Kidney (tissue), 14 donors: ENCODE data around the gene FTCD. TPM values are rescaled to one million over a fixed set of nuclear protein-coding genes. Genes with fewer than 3 reads are reported as not detected.

ENCODE experiments used
- DNase-seq, 5 donors: peaks; one replicate each; pipeline ENCODE4 v3.0.0-alpha.2; 2013 to 2020
- FAIRE-seq: peaks from 2 replicates; lab custom pipeline; 2012; peaks lifted over from hg19 to GRCh38; lab: Jason Lieb, UNC
- H3K27ac ChIP-seq, 2 donors: one replicate each; pipeline ENCODE4 v1.7.0; 2013; ENCODE audit warnings: low read depth in 2 of 2, low read length in 2 of 2, inconsistent platforms in 1 of 2
- H3K27me3 ChIP-seq: one replicate; pipeline ENCODE4 v1.7.1; 2013; ENCODE audit warnings: low read length, inconsistent platforms; ENCODE audit not compliant: control insufficient read depth, insufficient read depth
- H3K36me3 ChIP-seq, 3 donors: one replicate each; pipeline versions ENCODE4 v1.7.0 to v1.7.1; 2013; ENCODE audit warnings: low read length in 3 of 3, control low read depth in 1 of 3, inconsistent platforms in 1 of 3; ENCODE audit not compliant: insufficient read depth in 3 of 3, control insufficient read depth in 2 of 3
- H3K4me1 ChIP-seq, 3 donors: one replicate each; pipeline versions ENCODE4 v1.7.0 to v1.7.1; 2013; ENCODE audit warnings: low read length in 3 of 3, inconsistent platforms in 1 of 3, low read depth in 1 of 3; ENCODE audit not compliant: control insufficient read depth in 2 of 3, insufficient read depth in 2 of 3
- H3K4me3 ChIP-seq, 3 donors: one replicate each; pipeline versions ENCODE4 v1.7.0 to v1.8.1; 2013; ENCODE audit warnings: low read length in 3 of 3, control low read depth in 1 of 3, inconsistent platforms in 1 of 3
- H3K9ac ChIP-seq, 3 donors: one replicate each; pipeline versions ENCODE4 v1.7.0 to v1.7.1; 2013; ENCODE audit warnings: low read length in 3 of 3, control low read depth in 1 of 3, inconsistent platforms in 1 of 3
- H3K9me3 ChIP-seq, 3 donors: one replicate each; pipeline versions ENCODE4 v1.7.0 to v1.7.1; 2013; ENCODE audit warnings: low read length in 3 of 3, control low read depth in 1 of 3, inconsistent platforms in 1 of 3; ENCODE audit not compliant: control insufficient read depth in 2 of 3, insufficient read depth in 1 of 3
- intact Hi-C: fragments of 100-400 bp; cut with DNase I; formaldehyde crosslinking; loops from one replicate; pipeline ENCODE4 v1.11.1; 2022
- polyA plus RNA-seq: library from polyadenylated mRNA; stranded (reverse); fragments of 350-450 nt; fragmentation: Illumina TruSeq; extraction: RNeasy Lipid Tissue Mini Kit (QIAGEN cat#74804); gene quantifications from one replicate; pipeline ENCODE4 v1.2.3, GENCODE V29; 2014; ENCODE audit warnings: low read depth, low replicate concordance; ENCODE audit not compliant: insufficient read depth
- total RNA-seq: library from RNA; stranded (reverse); fragmentation: NEBNext Ultra II Directional; extraction: Animal tissue kit (Norgen Biotek cat#: 25700); gene quantifications from one replicate; pipeline ENCODE4 v1.2.1, GENCODE V29; 2021
- TF ChIP-seq, protein P1 (sequence below): IDR thresholded peaks from 3 replicates; pipeline ENCODE4 v1.5.1; 2012; ENCODE audit warnings: mild to moderate bottlenecking, moderate library complexity, borderline replicate concordance; ENCODE audit not compliant: insufficient read depth; ENCODE audit errors: extremely low read depth
- donor health status: control.
- donor health status: control.
- donor health status: control.
- donor health status: control.
- donor health status: control.
- donor health status: DM: yes; HTN: yes; CAD: no.
- donor health status: Normal renal cell carcinoma (clear cell type).

FTCD gene
- total and polyA plus RNA-seq, 2 donors from 2014 or later: 51.6 to 273 TPM

DNA sequence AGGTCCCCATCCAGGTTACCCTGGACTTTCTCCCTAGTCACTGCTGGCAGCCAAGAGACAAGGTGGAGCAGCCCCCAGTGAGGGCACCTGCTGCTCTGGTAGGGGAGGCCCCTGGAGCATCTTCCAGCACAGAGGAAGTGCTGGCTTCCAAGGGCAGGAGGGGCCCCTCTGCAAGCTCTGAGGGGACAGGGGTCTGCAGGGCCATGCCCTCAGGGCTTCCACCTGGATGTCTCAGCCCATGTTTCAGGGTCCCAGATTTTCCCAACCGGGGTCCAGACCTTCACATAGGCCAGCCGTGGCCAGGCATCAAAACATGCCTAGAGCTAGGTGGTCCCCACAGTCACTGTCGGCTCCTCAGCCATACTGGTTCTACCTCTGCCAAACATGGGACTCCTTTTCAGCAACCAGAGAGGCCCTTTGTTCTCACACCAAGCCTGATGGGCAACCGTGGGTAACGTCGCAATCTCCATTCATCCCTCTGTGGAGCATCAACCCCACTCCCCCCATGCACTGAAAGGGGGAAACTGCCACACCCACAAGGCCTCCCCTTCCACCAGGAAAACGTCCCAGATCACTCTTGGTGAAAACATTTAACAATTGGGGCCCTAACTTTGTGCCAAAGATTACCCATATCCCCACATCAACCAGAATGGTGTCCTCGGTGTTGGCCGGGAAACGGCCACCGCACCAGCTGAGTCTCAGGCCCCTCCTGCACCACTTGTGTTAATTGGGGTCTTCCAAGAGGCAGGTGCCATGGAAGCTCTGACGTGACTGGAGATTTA, 59.4 kb downstream of the FTCD start:
- Histone ChIP-seq H3K27ac (no peak overlapping the region), H3K4me1 (no peaks in the 10 kb centered on the region), H3K4me3 (no peak overlapping the region), H3K9me3 (peaks cover 0 to 1% (median 0%) of the 10 kb centered on the region in 3 donors), H3K36me3 (peaks cover 0 to 2% (median 0%) of the 10 kb centered on the region in 3 donors), H3K27me3 (no peaks in the 10 kb centered on the region), H3K9ac (no peak overlapping the region)
- FAIRE-seq: no peak
- intact Hi-C loops: no loop called here
- DNase-seq: peak in 1 of 5 donors; percentile 30
- TF ChIP-seq, protein P1, sequence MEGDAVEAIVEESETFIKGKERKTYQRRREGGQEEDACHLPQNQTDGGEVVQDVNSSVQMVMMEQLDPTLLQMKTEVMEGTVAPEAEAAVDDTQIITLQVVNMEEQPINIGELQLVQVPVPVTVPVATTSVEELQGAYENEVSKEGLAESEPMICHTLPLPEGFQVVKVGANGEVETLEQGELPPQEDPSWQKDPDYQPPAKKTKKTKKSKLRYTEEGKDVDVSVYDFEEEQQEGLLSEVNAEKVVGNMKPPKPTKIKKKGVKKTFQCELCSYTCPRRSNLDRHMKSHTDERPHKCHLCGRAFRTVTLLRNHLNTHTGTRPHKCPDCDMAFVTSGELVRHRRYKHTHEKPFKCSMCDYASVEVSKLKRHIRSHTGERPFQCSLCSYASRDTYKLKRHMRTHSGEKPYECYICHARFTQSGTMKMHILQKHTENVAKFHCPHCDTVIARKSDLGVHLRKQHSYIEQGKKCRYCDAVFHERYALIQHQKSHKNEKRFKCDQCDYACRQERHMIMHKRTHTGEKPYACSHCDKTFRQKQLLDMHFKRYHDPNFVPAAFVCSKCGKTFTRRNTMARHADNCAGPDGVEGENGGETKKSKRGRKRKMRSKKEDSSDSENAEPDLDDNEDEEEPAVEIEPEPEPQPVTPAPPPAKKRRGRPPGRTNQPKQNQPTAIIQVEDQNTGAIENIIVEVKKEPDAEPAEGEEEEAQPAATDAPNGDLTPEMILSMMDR: no peak

DNA sequence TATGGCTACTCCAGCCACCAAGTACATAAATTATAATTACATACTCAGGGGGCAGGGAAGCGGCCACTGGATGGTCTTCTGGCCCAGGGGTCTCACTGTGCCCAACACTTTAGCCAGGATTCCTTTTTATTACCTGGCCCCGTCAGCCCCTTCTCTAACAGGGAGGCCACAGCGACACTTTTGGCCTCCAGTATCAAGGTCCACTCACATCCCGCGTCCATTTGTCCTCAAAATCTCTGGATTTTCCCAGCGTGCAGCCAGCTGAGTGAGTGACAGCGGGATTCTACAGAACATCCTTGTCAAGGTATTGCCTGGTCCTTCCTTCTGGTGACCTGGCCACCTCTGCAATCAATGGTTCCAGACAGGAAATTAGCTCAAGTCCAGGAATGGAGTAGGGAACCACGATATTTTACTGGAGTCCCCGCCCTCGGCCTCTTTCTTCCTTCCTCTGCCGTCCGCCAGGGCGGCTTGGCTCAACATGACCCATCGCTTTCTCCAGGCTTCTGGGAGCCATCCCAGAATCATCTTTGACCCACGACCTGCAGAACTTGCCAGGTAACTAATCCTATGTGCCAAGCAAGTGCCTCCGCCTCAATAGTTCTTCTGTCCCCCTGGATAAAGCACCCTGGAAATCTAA, 60.2 kb downstream of the FTCD start:
- Histone ChIP-seq H3K4me3 (no peak overlapping the region), H3K27ac (no peak overlapping the region), H3K36me3 (no peaks in the 10 kb centered on the region), H3K27me3 (no peaks in the 10 kb centered on the region), H3K9me3 (peaks cover 0 to 1% (median 0%) of the 10 kb centered on the region in 3 donors), H3K4me1 (no peaks in the 10 kb centered on the region), H3K9ac (no peak overlapping the region)
- TF ChIP-seq, protein P1: no peak
- DNase-seq: peak in 1 of 5 donors; percentile 14
- intact Hi-C loops: no loop called here
- no peak for FAIRE-seq

DNA sequence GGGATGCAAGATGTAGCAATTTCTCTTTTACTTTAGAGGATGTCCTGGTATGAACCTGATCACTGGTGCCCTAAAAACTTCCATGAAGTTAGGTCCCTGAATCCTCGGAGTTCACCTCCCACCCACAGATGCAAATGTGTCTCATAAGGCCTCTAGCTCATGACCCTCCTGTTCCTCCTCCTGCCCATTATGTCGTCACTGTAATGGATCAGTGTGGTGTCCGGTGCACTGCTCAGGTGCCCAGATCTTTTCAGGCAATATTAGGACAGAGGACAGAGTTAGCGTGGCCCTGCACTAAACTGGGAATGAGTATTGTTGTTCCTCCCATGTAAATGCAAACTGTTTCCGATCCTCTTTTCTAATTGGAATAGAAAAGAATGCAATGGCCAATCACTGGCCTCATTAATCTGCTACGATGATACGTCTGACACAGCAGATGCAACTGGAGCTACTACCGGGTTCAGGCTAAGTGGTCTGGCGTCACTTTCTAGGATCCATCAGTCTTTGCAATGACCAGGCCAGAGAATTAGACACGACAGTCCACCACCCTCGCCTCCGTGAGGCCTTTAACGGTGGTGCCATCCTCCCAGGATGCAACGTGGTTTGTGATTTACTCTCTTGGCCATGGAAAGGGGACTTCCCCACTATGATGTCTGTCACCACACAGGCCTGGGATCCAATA, 60.8 kb downstream of the FTCD start:
- intact Hi-C loops: no loop called here
- TF ChIP-seq, protein P1: no peak
- H3K9ac ChIP-seq: no peak overlapping the region
- H3K27ac ChIP-seq: no peak overlapping the region
- no peaks in the 10 kb centered on the region for H3K36me3 ChIP-seq
- H3K4me3 ChIP-seq: no peak overlapping the region
- no peaks in the 10 kb centered on the region for H3K4me1 ChIP-seq
- FAIRE-seq: no peak
- H3K27me3 ChIP-seq: no peaks in the 10 kb centered on the region
- peaks cover 0 to 1% (median 0%) of the 10 kb centered on the region in 3 donors for H3K9me3 ChIP-seq
- peak in 2 of 5 donors; percentile 22 to 25 for DNase-seq
